AG20443 (cell line): Measurements from ENCODE around the gene CCDC33.
"Not testable (repeated sequence)": the region's sequence is repeated elsewhere in the genome, so short reads cannot be mapped to it uniquely, and the experiment has no call there.

Experiments
- DNase-seq: peaks from one replicate; pipeline ENCODE4 v3.0.0; 2012; ENCODE audit warnings: low spot score, mixed read lengths

Gene CCDC33

GRCh38 chr15:74360855-74361254 is 124.7 kb downstream of the CCDC33 start:
- not testable (repeated sequence) for DNase-seq

- DNase-seq = no peak
These were observed 126.4 kb downstream of the CCDC33 start for GRCh38 chr15:74362482-74362881.

- DNase-seq = no peak
These were observed 128.9 kb downstream of the CCDC33 start for GRCh38 chr15:74364936-74365597.

GRCh38 chr15:74365598-74366445 is 129.7 kb downstream of the CCDC33 start:
- DNase-seq = peak; percentile 85

- no peak for DNase-seq
These were observed 131.2 kb downstream of the CCDC33 start, which contains the start of gene CYP11A1 for GRCh38 chr15:74367296-74367854. CYP11A1 (minus strand) TSS chr15:74367646; CDS start chr15:74367585, 61 bp downstream.

GRCh38 chr15:74368121-74368520 is 132.0 kb downstream of the CCDC33 start:
- DNase-seq = no peak

- DNase-seq = no peak
These were observed 133.1 kb downstream of the CCDC33 start for GRCh38 chr15:74369084-74369745.

- DNase-seq = no peak
These were observed 133.6 kb downstream of the CCDC33 start for GRCh38 chr15:74369756-74370155.

- no peak for DNase-seq
These were observed 134.3 kb downstream of the CCDC33 start for GRCh38 chr15:74370471-74370870.

GRCh38 chr15:74373056-74373650 is 137.0 kb downstream of the CCDC33 start:
- no peak for DNase-seq

- DNase-seq = peak; percentile 98
These were observed 137.9 kb downstream of the CCDC33 start for GRCh38 chr15:74373731-74374647.

- no peak for DNase-seq
These were observed 138.6 kb downstream of the CCDC33 start for GRCh38 chr15:74374648-74375302.

- peak; percentile 82 for DNase-seq
These were observed 139.2 kb downstream of the CCDC33 start for GRCh38 chr15:74375303-74375693.

GRCh38 chr15:74376226-74376625 is 140.1 kb downstream of the CCDC33 start:
- no peak for DNase-seq

- no peak for DNase-seq
These were observed 140.9 kb downstream of the CCDC33 start for GRCh38 chr15:74376825-74377581.

- no peak for DNase-seq
These were observed 142.0 kb downstream of the CCDC33 start for GRCh38 chr15:74377831-74378766.

GRCh38 chr15:74378848-74379247 is 142.7 kb downstream of the CCDC33 start:
- DNase-seq = peak; percentile 50
